Fibroblast of lung (primary cell): ENCODE results near the gene ATOH1. TPM values are rescaled to one million over a fixed set of nuclear protein-coding genes. Genes with fewer than 3 reads are reported as not detected.

ENCODE experiments used
- DNase-seq, 2 donors: peaks; one replicate each; pipeline versions ENCODE4 v3.0.0 to v3.0.0-alpha.2; 2010; ENCODE audit warnings: low read depth in 2 of 2
- H2AFZ ChIP-seq: 2 replicates; pipeline ENCODE4 v1.5.1; 2012; ENCODE audit warnings: low read length, control low read depth, inconsistent platforms
- H3K27ac ChIP-seq: 2 replicates; pipeline ENCODE4 v1.5.1; 2011; ENCODE audit warnings: low read length, control low read depth; ENCODE audit not compliant: insufficient read depth
- H3K27me3 ChIP-seq: 2 replicates; pipeline ENCODE4 v1.5.1; 2011; ENCODE audit warnings: mild to moderate bottlenecking, low read length; ENCODE audit not compliant: control insufficient read depth, insufficient read depth
- H3K36me3 ChIP-seq: 2 replicates; pipeline ENCODE4 v1.5.1; 2011; ENCODE audit warnings: low read length; ENCODE audit not compliant: control insufficient read depth, insufficient read depth
- H3K4me1 ChIP-seq: 2 replicates; pipeline ENCODE4 v1.5.1; 2011; ENCODE audit warnings: low read length; ENCODE audit not compliant: control insufficient read depth, insufficient read depth; ENCODE audit errors: extremely low read depth
- H3K4me2 ChIP-seq: 2 replicates; pipeline ENCODE4 v1.5.1; 2011; ENCODE audit warnings: low read length, control low read depth; ENCODE audit not compliant: insufficient read depth; ENCODE audit errors: extremely low read depth
- H3K4me3 ChIP-seq, 4 experiments: fragments of 200-600 bp in 1 of 4; sonication (generic) in 1 of 4; replicated peaks in 1 of 4; 2 replicates each; pipeline ENCODE4 v1.5.1; 2011 to 2016; ENCODE audit warnings: low read length in 4 of 4, low read depth in 3 of 4, mild to moderate bottlenecking in 3 of 4, control low read depth in 2 of 4, inconsistent platforms in 1 of 4, mixed read lengths in 1 of 4; ENCODE audit not compliant: insufficient read depth in 1 of 4; ENCODE audit errors: control extremely low read depth in 1 of 4
- H3K79me2 ChIP-seq: 2 replicates; pipeline ENCODE4 v1.5.1; 2012; ENCODE audit warnings: mild to moderate bottlenecking, low read length, inconsistent platforms; ENCODE audit not compliant: control insufficient read depth, insufficient read depth
- H3K9ac ChIP-seq: 2 replicates; pipeline ENCODE4 v1.5.1; 2011; ENCODE audit warnings: mild to moderate bottlenecking, low read length, control low read depth; ENCODE audit not compliant: insufficient read depth
- H3K9me3 ChIP-seq: 2 replicates; pipeline ENCODE4 v1.5.1; 2012; ENCODE audit warnings: low read depth, low read length; ENCODE audit not compliant: control insufficient read depth, insufficient read depth
- H4K20me1 ChIP-seq: 2 replicates; pipeline ENCODE4 v1.5.1; 2011; ENCODE audit warnings: low read length; ENCODE audit not compliant: control insufficient read depth, insufficient read depth; ENCODE audit errors: extremely low read depth
- CTCF ChIP-seq, 2 donors: IDR thresholded peaks in 1 of 2; conservative IDR thresholded peaks in 1 of 2; 1 replicate in 1 of 2; 2 replicates in 1 of 2; pipeline ENCODE4 v1.5.1; 2011 to 2012; ENCODE audit warnings: low read length in 2 of 2, control low read depth in 1 of 2, inconsistent platforms in 1 of 2, low read depth in 1 of 2, mild to moderate bottlenecking in 1 of 2
- EZH2 ChIP-seq: IDR thresholded peaks from 2 replicates; pipeline ENCODE4 v1.5.1; 2012; ENCODE audit warnings: low read length, control low read depth, mild to moderate bottlenecking; ENCODE audit errors: missing control alignments
- polyA plus RNA-seq, 2 donors: library from polyadenylated mRNA; depleted of rRNA in 1 of 2; stranded (reverse) in 1 of 2; unstranded in 1 of 2; fragments of >200 nt; gene quantifications; 2 replicates each; pipeline ENCODE4 v1.2.1, GENCODE V29; 2011 to 2012; ENCODE audit warnings: missing spikeins in 1 of 2
- total RNA-seq: library from RNA; depleted of rRNA; stranded (reverse); fragments of >200 nt; gene quantifications from 2 replicates; pipeline ENCODE4 v1.2.1, GENCODE V29; 2014

ATOH1 gene
- total and polyA plus RNA-seq, 2 donors (not counting 1 experiment from before 2014, with no cell fraction given): not detected

GRCh38 chr4:93843772-93844171 lies 15.2 kb downstream of the ATOH1 start:
- no peaks in the 10 kb centered on the region for H3K4me1 ChIP-seq
- H3K79me2 ChIP-seq: no peaks in the 10 kb centered on the region
- H3K9ac ChIP-seq: no peak overlapping the region
- H3K27me3 ChIP-seq: no peaks in the 10 kb centered on the region
- H4K20me1 ChIP-seq: no peaks in the 10 kb centered on the region
- H3K36me3 ChIP-seq: no peaks in the 10 kb centered on the region
- no peak overlapping the region for H3K27ac ChIP-seq
- no peak for TF ChIP-seq CTCF (conservative IDR thresholded peaks at IDR 0.05 in 1 of 2, IDR thresholded peaks at IDR 0.05 in 1 of 2; ENCODE audit: low read depth in 1 of 2, low read length in 2 of 2)
- no peak for TF ChIP-seq EZH2
- H2AFZ ChIP-seq: no peak overlapping the region
- H3K4me2 ChIP-seq: no peak overlapping the region
- no peaks in the 10 kb centered on the region for H3K9me3 ChIP-seq
- H3K4me3 ChIP-seq: no peak overlapping the region
- DNase-seq: no peak

- H3K9ac ChIP-seq: no peak overlapping the region
- no peaks in the 10 kb centered on the region for H3K4me1 ChIP-seq
- no peak overlapping the region for H3K27ac ChIP-seq
- no peak overlapping the region for H3K4me2 ChIP-seq
- H3K9me3 ChIP-seq: no peaks in the 10 kb centered on the region
- H4K20me1 ChIP-seq: no peaks in the 10 kb centered on the region
- H2AFZ ChIP-seq: no peak overlapping the region
- TF ChIP-seq EZH2 (no peak), CTCF (conservative IDR thresholded peaks at IDR 0.05 in 1 of 2, IDR thresholded peaks at IDR 0.05 in 1 of 2; ENCODE audit: low read depth in 1 of 2, low read length in 2 of 2) (no peak)
- no peaks in the 10 kb centered on the region for H3K27me3 ChIP-seq
- DNase-seq: no peak
- H3K79me2 ChIP-seq: no peaks in the 10 kb centered on the region
- no peaks in the 10 kb centered on the region for H3K36me3 ChIP-seq
- no peak overlapping the region for H3K4me3 ChIP-seq
These were observed 24.1 kb downstream of the ATOH1 start for GRCh38 chr4:93852680-93853079.

GRCh38 chr4:93855926-93856325 lies 27.4 kb downstream of the ATOH1 start:
- no peak overlapping the region for H3K9ac ChIP-seq
- no peak overlapping the region for H3K27ac ChIP-seq
- H3K4me2 ChIP-seq: no peak overlapping the region
- no peak overlapping the region for H3K4me3 ChIP-seq
- H2AFZ ChIP-seq: no peak overlapping the region
- H4K20me1 ChIP-seq: no peaks in the 10 kb centered on the region
- H3K79me2 ChIP-seq: no peaks in the 10 kb centered on the region
- H3K9me3 ChIP-seq: no peaks in the 10 kb centered on the region
- H3K36me3 ChIP-seq: no peaks in the 10 kb centered on the region
- H3K27me3 ChIP-seq: no peaks in the 10 kb centered on the region
- DNase-seq: no peak
- H3K4me1 ChIP-seq: no peaks in the 10 kb centered on the region
- no peak for TF ChIP-seq EZH2
